Ectodermal cell (in vitro differentiated cells): Measurements from ENCODE around the gene LMAN2.
"Not testable (repeated sequence)": the region's sequence is repeated elsewhere in the genome, so short reads cannot be mapped to it uniquely, and the experiment has no call there.

Source experiments
- H3K27ac ChIP-seq: 2 replicates; pipeline ENCODE4 v1.7.0; 2013; ENCODE audit warnings: mild to moderate bottlenecking, low read depth, low read length; ENCODE audit not compliant: insufficient read depth, poor library complexity, severe bottlenecking
- H3K27me3 ChIP-seq: 2 replicates; pipeline ENCODE4 v1.7.0; 2013; ENCODE audit warnings: mild to moderate bottlenecking, low read length; ENCODE audit not compliant: insufficient read depth, control insufficient read depth, poor library complexity, severe bottlenecking
- H3K36me3 ChIP-seq: one replicate; pipeline ENCODE4 v1.7.0; 2013; ENCODE audit warnings: low read length; ENCODE audit not compliant: control insufficient read depth, insufficient read depth
- H3K4me1 ChIP-seq: one replicate; pipeline ENCODE4 v1.7.0; 2013; ENCODE audit warnings: low read length; ENCODE audit not compliant: control insufficient read depth, insufficient read depth
- H3K4me3 ChIP-seq: 2 replicates; pipeline ENCODE4 v1.7.0; 2013; ENCODE audit warnings: low read depth, low read length, control low read depth; ENCODE audit not compliant: insufficient read depth
- H3K9me3 ChIP-seq: 2 replicates; pipeline ENCODE4 v1.7.0; 2013; ENCODE audit warnings: mild to moderate bottlenecking, low read length, moderate library complexity; ENCODE audit not compliant: control insufficient read depth
- whole genome bisulfite sequencing, 2 experiments: methylation state at CpG; one replicate each; pipeline ENCODE4 v1.1.7; 2013; ENCODE audit warnings: missing lambda C conversion rate in 2 of 2; 5-methylcytosine and 5-hydroxymethylcytosine counted together

LMAN2 gene

GRCh38 chr5:177349362-177349647 is 2.2 kb downstream of the LMAN2 start:
- H3K4me1 ChIP-seq: peaks cover 16% of the 10 kb centered on the region
- H3K27ac ChIP-seq: no peak overlapping the region
- H3K4me3 ChIP-seq: no peak overlapping the region
- 91 to 93% methylated on average over 3 of the region's 3 CpGs for WGBS, 2 experiments
- H3K27me3 ChIP-seq: no peaks in the 10 kb centered on the region
- no peaks in the 10 kb centered on the region for H3K36me3 ChIP-seq
- no peaks in the 10 kb centered on the region for H3K9me3 ChIP-seq

- WGBS, 2 experiments: 96% methylated on average over 4 of the region's 4 CpGs
- peaks cover 16% of the 10 kb centered on the region for H3K4me1 ChIP-seq
- no peak overlapping the region for H3K27ac ChIP-seq
- H3K9me3 ChIP-seq: no peaks in the 10 kb centered on the region
- no peaks in the 10 kb centered on the region for H3K27me3 ChIP-seq
- H3K36me3 ChIP-seq: no peaks in the 10 kb centered on the region
- H3K4me3 ChIP-seq: no peak overlapping the region
Measured at GRCh38 chr5:177347699-177348098, 3.8 kb downstream of the LMAN2 start.

GRCh38 chr5:177346820-177347219 is 4.6 kb downstream of the LMAN2 start:
- no peaks in the 10 kb centered on the region for H3K36me3 ChIP-seq
- H3K9me3 ChIP-seq: no peaks in the 10 kb centered on the region
- H3K27me3 ChIP-seq: no peaks in the 10 kb centered on the region
- H3K4me3 ChIP-seq: no peak overlapping the region
- H3K27ac ChIP-seq: no peak overlapping the region
- 69 to 73% methylated on average over 4 of the region's 4 CpGs for WGBS, 2 experiments
- peaks cover 16% of the 10 kb centered on the region for H3K4me1 ChIP-seq

DNA sequence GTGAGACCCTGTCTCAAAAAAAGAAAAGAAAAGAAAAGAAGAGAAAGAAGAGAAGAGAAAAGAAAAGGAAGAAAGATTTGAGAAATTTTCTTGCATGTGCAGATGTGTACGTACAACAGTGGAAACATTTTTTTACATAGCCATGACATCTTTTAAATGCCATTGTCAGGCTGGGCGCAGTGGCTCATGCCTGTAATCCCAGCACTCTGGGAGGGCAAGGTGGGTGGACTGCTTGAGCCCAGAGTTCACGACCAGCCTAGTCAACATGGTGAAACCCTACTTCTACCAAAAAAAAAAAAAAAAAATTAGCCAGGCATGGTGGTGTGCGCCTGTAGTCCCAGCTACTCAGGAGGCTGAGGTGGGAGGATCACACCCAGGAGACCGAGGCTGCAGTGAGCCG is 6.6 kb downstream of the LMAN2 start:
- H3K27ac ChIP-seq: no peak overlapping the region
- no peaks in the 10 kb centered on the region for H3K9me3 ChIP-seq
- no peaks in the 10 kb centered on the region for H3K27me3 ChIP-seq
- no peaks in the 10 kb centered on the region for H3K36me3 ChIP-seq
- 99% methylated on average over 5 to 6 of the region's 6 CpGs for WGBS, 2 experiments
- H3K4me3 ChIP-seq: no peak overlapping the region
- H3K4me1 ChIP-seq: peaks cover 4% of the 10 kb centered on the region

DNA sequence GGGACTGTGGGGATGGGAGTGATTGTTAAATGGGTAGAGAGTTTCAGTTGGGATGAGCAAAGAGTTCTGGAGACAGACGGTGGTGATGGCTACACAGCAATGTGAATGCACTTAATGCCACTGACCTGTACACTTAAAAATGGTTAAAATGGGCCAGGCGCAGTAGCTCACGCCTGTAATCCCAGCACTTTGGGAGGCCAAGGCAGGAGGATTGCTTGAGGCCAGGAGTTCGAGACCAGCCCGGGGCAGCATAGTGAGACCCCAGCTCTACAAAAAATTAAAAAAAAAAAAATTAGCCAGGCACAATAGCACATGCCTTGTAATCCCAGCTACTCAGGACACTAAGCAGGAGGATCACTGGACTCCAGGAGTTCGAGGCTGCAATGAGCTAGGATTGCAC is 7.7 kb downstream of the LMAN2 start:
- Histone ChIP-seq H3K9me3 (no peaks in the 10 kb centered on the region), H3K36me3 (no peaks in the 10 kb centered on the region), H3K27me3 (no peaks in the 10 kb centered on the region), H3K4me1 (peaks cover under 1% of the 10 kb centered on the region), H3K27ac (no peak overlapping the region), H3K4me3 (no peak overlapping the region)
- WGBS, 2 experiments: 91 to 92% methylated on average over 6 of the region's 6 CpGs

- not testable (repeated sequence) for H3K4me3 ChIP-seq, H3K27ac ChIP-seq, H3K9me3 ChIP-seq, H3K36me3 ChIP-seq, H3K27me3 ChIP-seq, H3K4me1 ChIP-seq
- 91 to 97% methylated on average over 12 to 13 of the region's 14 CpGs for WGBS, 2 experiments
Measured at GRCh38 chr5:177343000-177343399, 8.5 kb downstream of the LMAN2 start.

DNA sequence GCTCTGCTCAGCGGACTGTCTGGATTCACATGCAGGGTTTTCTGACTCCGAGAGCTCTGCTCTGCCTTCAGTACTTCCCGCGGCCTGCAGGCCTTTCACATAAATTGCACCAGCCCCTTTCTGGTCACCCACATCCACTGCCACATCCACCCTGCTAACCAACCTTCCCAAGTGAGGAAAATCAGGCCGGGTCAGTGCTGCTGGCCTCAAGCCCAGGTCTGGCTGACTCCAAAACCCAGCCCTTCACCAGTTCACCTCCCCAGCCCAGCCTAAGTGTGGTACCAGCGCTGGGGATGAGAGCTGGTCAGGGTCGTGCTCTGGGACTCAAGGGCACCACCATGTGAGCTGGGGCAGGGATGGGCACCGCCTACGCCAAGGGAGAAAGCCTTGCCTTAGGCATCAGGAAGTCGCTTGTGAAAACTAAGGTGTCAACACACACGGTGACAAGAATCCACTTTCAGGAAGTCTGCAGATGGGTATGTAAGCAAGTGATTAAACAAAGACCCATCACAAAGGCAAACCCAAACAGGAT is 12.3 kb downstream of the LMAN2 start:
- WGBS, 2 experiments: 85 to 87% methylated on average over 11 of the region's 11 CpGs
- H3K36me3 ChIP-seq: peaks cover 21% of the 10 kb centered on the region
- no peak overlapping the region for H3K4me3 ChIP-seq
- no peaks in the 10 kb centered on the region for H3K27me3 ChIP-seq
- H3K27ac ChIP-seq: no peak overlapping the region
- H3K9me3 ChIP-seq: no peaks in the 10 kb centered on the region
- no peaks in the 10 kb centered on the region for H3K4me1 ChIP-seq

- 89% methylated on average over 22 of the region's 22 CpGs for WGBS, 2 experiments
- Histone ChIP-seq H3K27ac (no peak overlapping the region), H3K4me3 (no peak overlapping the region), H3K36me3 (peaks cover 28% of the 10 kb centered on the region), H3K9me3 (no peaks in the 10 kb centered on the region), H3K27me3 (no peaks in the 10 kb centered on the region), H3K4me1 (no peaks in the 10 kb centered on the region)
Measured at GRCh38 chr5:177338251-177339106, 13.0 kb downstream of the LMAN2 start.

DNA sequence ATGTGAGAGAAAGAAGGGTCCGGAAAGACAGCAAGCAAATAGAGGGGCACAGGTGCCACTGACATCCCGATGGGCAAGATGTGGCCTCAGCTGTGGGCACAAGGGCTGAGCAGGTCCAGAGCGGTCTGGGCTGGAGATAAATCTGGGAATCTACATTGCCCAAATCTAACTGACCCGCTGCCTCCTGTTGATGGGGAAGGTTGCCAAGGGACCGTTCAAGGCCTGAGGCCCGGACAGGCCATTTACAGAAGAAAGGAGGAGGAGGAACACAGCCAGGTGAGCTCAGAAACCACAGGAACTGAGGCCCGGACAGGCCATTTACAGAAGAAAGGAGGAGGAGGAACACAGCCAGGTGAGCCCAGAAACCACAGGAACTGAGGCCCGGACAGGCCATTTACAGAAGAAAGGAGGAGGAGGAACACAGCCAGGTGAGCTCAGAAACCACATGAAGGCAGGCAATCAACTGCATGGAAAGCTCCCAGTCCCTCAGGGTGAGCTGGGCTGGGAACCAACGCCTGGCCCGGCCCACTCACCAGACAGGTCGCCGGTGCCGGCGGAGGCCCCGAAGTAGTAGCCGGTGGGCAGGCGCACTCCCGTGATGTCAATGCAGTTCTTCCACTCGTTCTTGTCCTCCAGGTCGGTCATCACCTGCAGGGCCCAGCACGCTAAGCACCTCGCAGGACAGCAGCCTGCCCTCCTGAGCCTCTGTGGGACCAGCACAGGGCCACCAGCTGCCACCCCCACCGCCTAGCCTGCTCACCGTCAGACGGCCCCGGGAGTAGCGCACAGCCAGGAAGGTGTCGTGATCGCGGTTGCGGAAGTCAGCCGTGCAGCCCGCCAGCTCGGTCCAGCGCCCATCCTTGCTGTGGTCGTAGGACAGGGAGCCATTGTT is 14.6 kb downstream of the LMAN2 start:
- Histone ChIP-seq H3K4me1 (no peaks in the 10 kb centered on the region), H3K36me3 (peaks cover 30% of the 10 kb centered on the region), H3K4me3 (no peak overlapping the region), H3K27ac (no peak overlapping the region), H3K9me3 (no peaks in the 10 kb centered on the region), H3K27me3 (no peaks in the 10 kb centered on the region)
- 96% methylated on average over 36 of the region's 36 CpGs for WGBS, 2 experiments

DNA sequence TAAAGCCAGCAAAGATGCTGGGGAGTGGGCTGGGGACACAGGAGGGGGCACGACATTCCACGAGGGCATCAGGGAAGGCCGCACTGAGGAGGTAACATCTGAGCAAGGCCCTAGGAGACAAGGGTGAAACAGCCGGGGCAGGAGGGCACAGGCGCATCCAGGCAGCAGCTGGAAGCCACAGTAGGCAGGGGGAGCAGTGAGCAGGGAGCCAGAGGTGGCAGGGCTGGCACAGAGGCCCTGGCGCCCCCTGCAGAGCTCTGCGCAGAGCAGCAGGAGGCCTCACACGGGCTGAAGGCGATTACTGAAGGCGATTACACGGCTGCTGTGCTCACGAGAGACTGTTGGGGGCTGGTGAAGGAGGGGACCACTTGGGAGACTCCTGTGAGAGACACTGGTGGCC is 15.4 kb downstream of the LMAN2 start:
- Histone ChIP-seq H3K27ac (no peak overlapping the region), H3K4me1 (no peaks in the 10 kb centered on the region), H3K36me3 (peaks cover 30% of the 10 kb centered on the region), H3K4me3 (no peak overlapping the region), H3K27me3 (no peaks in the 10 kb centered on the region), H3K9me3 (no peaks in the 10 kb centered on the region)
- WGBS, 2 experiments: 88% methylated on average over 12 of the region's 12 CpGs
